Measurements from ENCODE around the gene C17orf100. TPM values are rescaled to one million over a fixed set of nuclear protein-coding genes. Genes with fewer than 3 reads are reported as not detected.
A peak's percentile ranks its signal among the peaks of the same experiment; 100 is the strongest.

Gene C17orf100
- total and polyA plus RNA-seq, 2 of the 13 experiments (the other 11 are each of a cell fraction or from before 2014, with no cell fraction given): 3.6 to 8.7 TPM

- no peak for TF ChIP-seq ZBTB40 (IDR thresholded peaks at IDR 0.05)
- peak; percentile 94 for TF ChIP-seq ZBTB40 (CRISPR knock-in tag; IDR thresholded peaks at IDR 0.05)
- no peak; the same call in 1 of the 2 replicates for TF ChIP-seq GPN1 (CRISPR knock-in tag; IDR thresholded peaks at IDR 0.05; ENCODE audit: borderline replicate concordance)
- TF ChIP-seq TBX3 (IDR thresholded peaks at IDR 0.05; ENCODE audit: borderline replicate concordance): no peak
- no peak for TF ChIP-seq CEBPB (IDR thresholded peaks at IDR 0.05; ENCODE audit: borderline replicate concordance, low read depth, low read length)
- no peak for TF ChIP-seq KLF9 (CRISPR knock-in tag; IDR thresholded peaks at IDR 0.05; ENCODE audit: low read depth)
- TF ChIP-seq RFX3 (CRISPR knock-in tag; IDR thresholded peaks at IDR 0.05): no peak
- no peak for TF ChIP-seq NFYC (CRISPR knock-in tag; IDR thresholded peaks at IDR 0.05)
- no peak for TF ChIP-seq PHB2 (IDR thresholded peaks at IDR 0.05; ENCODE audit: partially characterized antibody)
- TF ChIP-seq TRIM24 (CRISPR knock-in tag; IDR thresholded peaks at IDR 0.05): no peak
- TF ChIP-seq NR3C1 (CRISPR knock-in tag; IDR thresholded peaks at IDR 0.05): no peak
- TF ChIP-seq MED1 (CRISPR knock-in tag; IDR thresholded peaks at IDR 0.05): no peak
- TF ChIP-seq THAP11 (CRISPR knock-in tag; IDR thresholded peaks at IDR 0.05): no peak
- no peak for TF ChIP-seq FOXK1 (CRISPR knock-in tag; IDR thresholded peaks at IDR 0.05; ENCODE audit: borderline replicate concordance, low read depth)
- peak; percentile 91; the same call in 1 of the 2 replicates for TF ChIP-seq AHR (CRISPR knock-in tag; IDR thresholded peaks at IDR 0.05)
- TF ChIP-seq POGK (CRISPR knock-in tag; conservative IDR thresholded peaks at IDR 0.05): peak; percentile 90; the same call in 1 of the 2 replicates
- no peak for TF ChIP-seq NR2F1 (CRISPR knock-in tag; IDR thresholded peaks at IDR 0.05)
- no peak; the same call in 1 of the 2 replicates for TF ChIP-seq MIER3 (CRISPR knock-in tag; IDR thresholded peaks at IDR 0.05; ENCODE audit: borderline replicate concordance)
- TF ChIP-seq ZNF230 (CRISPR knock-in tag; IDR thresholded peaks at IDR 0.05): peak; percentile 98
- peak; percentile 95; the same call in 1 of the 2 replicates for TF ChIP-seq ZNF747 (CRISPR knock-in tag; IDR thresholded peaks at IDR 0.05; ENCODE audit: borderline replicate concordance)
These were observed 424 bp downstream of the C17orf100 start (continued) for GRCh38 chr17:6651919-6652452.
